ENCODE results near the gene PUS7. TPM values are rescaled to one million over a fixed set of nuclear protein-coding genes. Genes with fewer than 3 reads are reported as not detected.
"Not testable (repeated sequence)": the region's sequence is repeated elsewhere in the genome, so short reads cannot be mapped to it uniquely, and the experiment has no call there.

The PUS7 gene
- total RNA-seq, 2 experiments from 2014 or later, result 42.1 to 42.6 TPM

GRCh38 chr7:105439174-105439893, 82.7 kb downstream of the PUS7 start:
- Mint-ChIP-seq H3K4me3 (no peak overlapping the region), H3K27ac (peak overlapping the region; percentile 15), H3K9me3 (no peaks in the 10 kb centered on the region), H3K4me1 (peaks cover 4% of the 10 kb centered on the region), H3K36me3 (no peaks in the 10 kb centered on the region), H3K27me3 (no peaks in the 10 kb centered on the region)
- DNase-seq, result no peak

GRCh38 chr7:105438847-105439173, 83.3 kb downstream of the PUS7 start:
- Mint-ChIP-seq H3K27ac (peak overlapping the region; percentile 15), H3K4me3 (no peak overlapping the region), H3K36me3 (no peaks in the 10 kb centered on the region), H3K9me3 (no peaks in the 10 kb centered on the region), H3K27me3 (no peaks in the 10 kb centered on the region), H3K4me1 (peaks cover 4% of the 10 kb centered on the region)
- DNase-seq, result no peak

GRCh38 chr7:105438254-105438653, 83.8 kb downstream of the PUS7 start:
- Mint-ChIP-seq H3K4me1 (peaks cover 4% of the 10 kb centered on the region), H3K9me3 (no peaks in the 10 kb centered on the region), H3K4me3 (no peak overlapping the region), H3K36me3 (no peaks in the 10 kb centered on the region), H3K27me3 (no peaks in the 10 kb centered on the region), H3K27ac (no peak overlapping the region)
- DNase-seq, result no peak

GRCh38 chr7:105437356-105437755, 84.7 kb downstream of the PUS7 start:
- not testable (repeated sequence) for H3K9me3 Mint-ChIP-seq, DNase-seq, H3K27ac Mint-ChIP-seq, H3K36me3 Mint-ChIP-seq, H3K4me1 Mint-ChIP-seq, H3K4me3 Mint-ChIP-seq, H3K27me3 Mint-ChIP-seq

- H3K4me1 Mint-ChIP-seq, result peaks cover 4% of the 10 kb centered on the region
- no peaks in the 10 kb centered on the region for H3K36me3 Mint-ChIP-seq
- peak; percentile 12 for DNase-seq
- no peaks in the 10 kb centered on the region for H3K27me3 Mint-ChIP-seq
- H3K9me3 Mint-ChIP-seq, result no peaks in the 10 kb centered on the region
- H3K27ac Mint-ChIP-seq, result no peak overlapping the region
- H3K4me3 Mint-ChIP-seq, result no peak overlapping the region
Observed at GRCh38 chr7:105429746-105430612, 92.1 kb downstream of the PUS7 start.

GRCh38 chr7:105426606-105427146, 95.4 kb downstream of the PUS7 start:
- no peak for DNase-seq
- H3K27ac Mint-ChIP-seq, result peak overlapping the region; percentile 19
- no peaks in the 10 kb centered on the region for H3K9me3 Mint-ChIP-seq
- peaks cover 4% of the 10 kb centered on the region for H3K4me1 Mint-ChIP-seq
- H3K27me3 Mint-ChIP-seq, result no peaks in the 10 kb centered on the region
- H3K4me3 Mint-ChIP-seq, result no peak overlapping the region
- H3K36me3 Mint-ChIP-seq, result no peaks in the 10 kb centered on the region

- Mint-ChIP-seq H3K36me3 (no peaks in the 10 kb centered on the region), H3K9me3 (no peaks in the 10 kb centered on the region), H3K4me3 (no peak overlapping the region), H3K27me3 (no peaks in the 10 kb centered on the region), H3K4me1 (peaks cover 4% of the 10 kb centered on the region), H3K27ac (no peak overlapping the region)
- no peak for DNase-seq
Observed at GRCh38 chr7:105423987-105424386, 98.1 kb downstream of the PUS7 start.

- H3K9me3 Mint-ChIP-seq, result no peaks in the 10 kb centered on the region
- no peak overlapping the region for H3K27ac Mint-ChIP-seq
- no peaks in the 10 kb centered on the region for H3K36me3 Mint-ChIP-seq
- no peaks in the 10 kb centered on the region for H3K27me3 Mint-ChIP-seq
- H3K4me3 Mint-ChIP-seq, result no peak overlapping the region
- H3K4me1 Mint-ChIP-seq, result no peaks in the 10 kb centered on the region
- DNase-seq, result no peak
Observed at GRCh38 chr7:105413887-105414437, 108.1 kb downstream of the PUS7 start.

- not testable (repeated sequence) for H3K27me3 Mint-ChIP-seq, H3K36me3 Mint-ChIP-seq, H3K4me1 Mint-ChIP-seq, DNase-seq, H3K9me3 Mint-ChIP-seq, H3K4me3 Mint-ChIP-seq, H3K27ac Mint-ChIP-seq
Observed at GRCh38 chr7:105410774-105411173, 111.3 kb downstream of the PUS7 start.

GRCh38 chr7:105409775-105410174, 112.3 kb downstream of the PUS7 start:
- H3K27me3 Mint-ChIP-seq, H3K4me1 Mint-ChIP-seq, H3K9me3 Mint-ChIP-seq, H3K36me3 Mint-ChIP-seq, H3K4me3 Mint-ChIP-seq, H3K27ac Mint-ChIP-seq, DNase-seq: not testable (repeated sequence)

- Mint-ChIP-seq H3K36me3 (no peaks in the 10 kb centered on the region), H3K4me1 (no peaks in the 10 kb centered on the region), H3K9me3 (no peaks in the 10 kb centered on the region), H3K27ac (no peak overlapping the region), H3K4me3 (no peak overlapping the region), H3K27me3 (no peaks in the 10 kb centered on the region)
- DNase-seq, result no peak
Observed at GRCh38 chr7:105408791-105409410, 113.2 kb downstream of the PUS7 start.

Other genes with a start within 250 kb of the PUS7 start
- 10 to 100 TPM; 38.2 to 38.8 TPM for gene SRPK2, start 133.3 kb downstream of the PUS7 start, total RNA-seq
- gene RINT1, start 9.9 kb upstream of the PUS7 start, total RNA-seq, result 10 to 100 TPM; 29.7 to 31.2 TPM
- not detected for gene EFCAB10, start 59.2 kb upstream of the PUS7 start, total RNA-seq